Transverse colon (tissue), 3 donors: ENCODE results near the gene FAM120A.

ENCODE experiments used
- POLR2A ChIP-seq: fragments of 450-650 bp; IDR thresholded peaks from one replicate; pipeline ENCODE4 v1.6.1; 2016; ENCODE audit warnings: antibody characterized with exemption, mild to moderate bottlenecking, moderate library complexity
- TF ChIP-seq, protein P1 (sequence below), 5 experiments: fragments of 200-600 bp in 3 of 5; fragments of 450-650 bp in 2 of 5; sonication (generic) in 3 of 5; IDR thresholded peaks; 1 replicate in 2 of 5; 2 replicates in 3 of 5; pipeline ENCODE4 v1.5.1; 2016 to 2017; ENCODE audit warnings: antibody characterized with exemption in 5 of 5, inconsistent platforms in 3 of 5, mild to moderate bottlenecking in 2 of 5, moderate library complexity in 1 of 5

DNA sequence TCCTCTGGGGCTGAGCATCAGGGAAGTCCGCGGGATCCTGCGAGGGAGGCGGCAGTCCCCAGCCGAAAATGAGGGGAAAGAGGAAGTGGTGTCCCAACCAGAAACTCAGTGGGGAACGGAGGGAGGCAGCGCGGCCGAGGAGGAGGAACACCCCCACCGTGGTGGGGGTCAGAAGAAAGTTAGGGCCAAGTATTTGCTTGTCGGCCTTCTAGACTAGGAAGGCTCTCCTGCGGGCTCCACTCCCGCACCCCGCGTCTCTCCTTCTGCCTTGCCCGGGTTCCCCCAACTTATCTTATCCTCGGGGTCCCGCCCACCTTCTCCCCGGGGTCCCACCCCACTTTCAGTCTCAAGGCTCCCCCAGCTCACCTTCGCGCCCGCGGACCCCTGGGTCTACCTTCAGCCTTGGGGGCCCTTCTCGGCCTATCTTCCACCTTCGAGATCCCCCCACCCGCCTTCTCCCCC is 124.3 kb downstream of the FAM120A start:
- TF ChIP-seq, protein P1, sequence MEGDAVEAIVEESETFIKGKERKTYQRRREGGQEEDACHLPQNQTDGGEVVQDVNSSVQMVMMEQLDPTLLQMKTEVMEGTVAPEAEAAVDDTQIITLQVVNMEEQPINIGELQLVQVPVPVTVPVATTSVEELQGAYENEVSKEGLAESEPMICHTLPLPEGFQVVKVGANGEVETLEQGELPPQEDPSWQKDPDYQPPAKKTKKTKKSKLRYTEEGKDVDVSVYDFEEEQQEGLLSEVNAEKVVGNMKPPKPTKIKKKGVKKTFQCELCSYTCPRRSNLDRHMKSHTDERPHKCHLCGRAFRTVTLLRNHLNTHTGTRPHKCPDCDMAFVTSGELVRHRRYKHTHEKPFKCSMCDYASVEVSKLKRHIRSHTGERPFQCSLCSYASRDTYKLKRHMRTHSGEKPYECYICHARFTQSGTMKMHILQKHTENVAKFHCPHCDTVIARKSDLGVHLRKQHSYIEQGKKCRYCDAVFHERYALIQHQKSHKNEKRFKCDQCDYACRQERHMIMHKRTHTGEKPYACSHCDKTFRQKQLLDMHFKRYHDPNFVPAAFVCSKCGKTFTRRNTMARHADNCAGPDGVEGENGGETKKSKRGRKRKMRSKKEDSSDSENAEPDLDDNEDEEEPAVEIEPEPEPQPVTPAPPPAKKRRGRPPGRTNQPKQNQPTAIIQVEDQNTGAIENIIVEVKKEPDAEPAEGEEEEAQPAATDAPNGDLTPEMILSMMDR (IDR thresholded peaks at IDR 0.05): no peak
- peak; percentile 48 for TF ChIP-seq POLR2A
